ENCODE results near the gene DHRS3. TPM values are rescaled to one million over a fixed set of nuclear protein-coding genes. Genes with fewer than 3 reads are reported as not detected.

The DHRS3 gene
- total RNA-seq, 1 experiment from 2014 or later, result 37.7 TPM

DNA sequence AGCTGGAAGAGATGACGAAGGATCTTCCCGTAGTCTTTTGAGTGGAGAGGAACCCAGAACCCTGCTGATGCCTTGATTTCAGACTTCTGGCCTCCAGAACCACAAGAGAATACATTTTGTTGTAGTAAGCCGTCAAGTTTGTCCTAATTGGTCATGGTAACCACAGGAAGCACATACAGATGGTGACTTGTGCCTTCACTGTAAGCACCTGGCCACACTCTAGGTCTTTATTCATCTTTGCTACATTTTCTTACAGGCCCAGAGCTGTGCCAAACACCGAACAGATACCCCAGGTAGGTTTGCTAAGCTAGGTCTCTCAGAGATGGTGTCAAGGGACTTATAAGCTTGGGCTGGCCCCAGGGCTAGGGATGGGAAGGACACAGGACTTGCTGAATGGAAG is 4.8 kb downstream of the DHRS3 start:
- Mint-ChIP-seq H3K36me3 (peaks cover 31% of the 10 kb centered on the region), H3K27me3 (ENCODE audit: low read depth) (no peaks in the 10 kb centered on the region)
- CTCF ChIA-PET, result no interaction called here

More for the DNA sequence above, 4.8 kb downstream of the DHRS3 start:
- Mint-ChIP-seq H3K27ac (no peak overlapping the region), H3K4me3 (no peak overlapping the region), H3K4me1 (peaks cover 50% of the 10 kb centered on the region), H3K9me3 (no peaks in the 10 kb centered on the region)
- TF ChIP-seq, protein P1, sequence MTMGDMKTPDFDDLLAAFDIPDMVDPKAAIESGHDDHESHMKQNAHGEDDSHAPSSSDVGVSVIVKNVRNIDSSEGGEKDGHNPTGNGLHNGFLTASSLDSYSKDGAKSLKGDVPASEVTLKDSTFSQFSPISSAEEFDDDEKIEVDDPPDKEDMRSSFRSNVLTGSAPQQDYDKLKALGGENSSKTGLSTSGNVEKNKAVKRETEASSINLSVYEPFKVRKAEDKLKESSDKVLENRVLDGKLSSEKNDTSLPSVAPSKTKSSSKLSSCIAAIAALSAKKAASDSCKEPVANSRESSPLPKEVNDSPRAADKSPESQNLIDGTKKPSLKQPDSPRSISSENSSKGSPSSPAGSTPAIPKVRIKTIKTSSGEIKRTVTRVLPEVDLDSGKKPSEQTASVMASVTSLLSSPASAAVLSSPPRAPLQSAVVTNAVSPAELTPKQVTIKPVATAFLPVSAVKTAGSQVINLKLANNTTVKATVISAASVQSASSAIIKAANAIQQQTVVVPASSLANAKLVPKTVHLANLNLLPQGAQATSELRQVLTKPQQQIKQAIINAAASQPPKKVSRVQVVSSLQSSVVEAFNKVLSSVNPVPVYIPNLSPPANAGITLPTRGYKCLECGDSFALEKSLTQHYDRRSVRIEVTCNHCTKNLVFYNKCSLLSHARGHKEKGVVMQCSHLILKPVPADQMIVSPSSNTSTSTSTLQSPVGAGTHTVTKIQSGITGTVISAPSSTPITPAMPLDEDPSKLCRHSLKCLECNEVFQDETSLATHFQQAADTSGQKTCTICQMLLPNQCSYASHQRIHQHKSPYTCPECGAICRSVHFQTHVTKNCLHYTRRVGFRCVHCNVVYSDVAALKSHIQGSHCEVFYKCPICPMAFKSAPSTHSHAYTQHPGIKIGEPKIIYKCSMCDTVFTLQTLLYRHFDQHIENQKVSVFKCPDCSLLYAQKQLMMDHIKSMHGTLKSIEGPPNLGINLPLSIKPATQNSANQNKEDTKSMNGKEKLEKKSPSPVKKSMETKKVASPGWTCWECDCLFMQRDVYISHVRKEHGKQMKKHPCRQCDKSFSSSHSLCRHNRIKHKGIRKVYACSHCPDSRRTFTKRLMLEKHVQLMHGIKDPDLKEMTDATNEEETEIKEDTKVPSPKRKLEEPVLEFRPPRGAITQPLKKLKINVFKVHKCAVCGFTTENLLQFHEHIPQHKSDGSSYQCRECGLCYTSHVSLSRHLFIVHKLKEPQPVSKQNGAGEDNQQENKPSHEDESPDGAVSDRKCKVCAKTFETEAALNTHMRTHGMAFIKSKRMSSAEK (CRISPR knock-in tag; IDR thresholded peaks at IDR 0.05; ENCODE audit: borderline replicate concordance), result no peak
- TF ChIP-seq, protein P2, sequence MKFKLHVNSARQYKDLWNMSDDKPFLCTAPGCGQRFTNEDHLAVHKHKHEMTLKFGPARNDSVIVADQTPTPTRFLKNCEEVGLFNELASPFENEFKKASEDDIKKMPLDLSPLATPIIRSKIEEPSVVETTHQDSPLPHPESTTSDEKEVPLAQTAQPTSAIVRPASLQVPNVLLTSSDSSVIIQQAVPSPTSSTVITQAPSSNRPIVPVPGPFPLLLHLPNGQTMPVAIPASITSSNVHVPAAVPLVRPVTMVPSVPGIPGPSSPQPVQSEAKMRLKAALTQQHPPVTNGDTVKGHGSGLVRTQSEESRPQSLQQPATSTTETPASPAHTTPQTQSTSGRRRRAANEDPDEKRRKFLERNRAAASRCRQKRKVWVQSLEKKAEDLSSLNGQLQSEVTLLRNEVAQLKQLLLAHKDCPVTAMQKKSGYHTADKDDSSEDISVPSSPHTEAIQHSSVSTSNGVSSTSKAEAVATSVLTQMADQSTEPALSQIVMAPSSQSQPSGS (CRISPR knock-in tag; IDR thresholded peaks at IDR 0.05; ENCODE audit: borderline replicate concordance, low read depth), result no peak
- no peak for TF ChIP-seq ESRRA (CRISPR knock-in tag; IDR thresholded peaks at IDR 0.05; ENCODE audit: borderline replicate concordance)
- no peak for TF ChIP-seq TP53 (CRISPR knock-in tag; IDR thresholded peaks at IDR 0.05)
- no peak for TF ChIP-seq FOXP1 (CRISPR knock-in tag; IDR thresholded peaks at IDR 0.05; ENCODE audit: borderline replicate concordance)
- no peak for TF ChIP-seq GRHL2 (CRISPR knock-in tag; IDR thresholded peaks at IDR 0.05; ENCODE audit: insufficient replicate concordance, severe bottlenecking)
- TF ChIP-seq, protein P3, sequence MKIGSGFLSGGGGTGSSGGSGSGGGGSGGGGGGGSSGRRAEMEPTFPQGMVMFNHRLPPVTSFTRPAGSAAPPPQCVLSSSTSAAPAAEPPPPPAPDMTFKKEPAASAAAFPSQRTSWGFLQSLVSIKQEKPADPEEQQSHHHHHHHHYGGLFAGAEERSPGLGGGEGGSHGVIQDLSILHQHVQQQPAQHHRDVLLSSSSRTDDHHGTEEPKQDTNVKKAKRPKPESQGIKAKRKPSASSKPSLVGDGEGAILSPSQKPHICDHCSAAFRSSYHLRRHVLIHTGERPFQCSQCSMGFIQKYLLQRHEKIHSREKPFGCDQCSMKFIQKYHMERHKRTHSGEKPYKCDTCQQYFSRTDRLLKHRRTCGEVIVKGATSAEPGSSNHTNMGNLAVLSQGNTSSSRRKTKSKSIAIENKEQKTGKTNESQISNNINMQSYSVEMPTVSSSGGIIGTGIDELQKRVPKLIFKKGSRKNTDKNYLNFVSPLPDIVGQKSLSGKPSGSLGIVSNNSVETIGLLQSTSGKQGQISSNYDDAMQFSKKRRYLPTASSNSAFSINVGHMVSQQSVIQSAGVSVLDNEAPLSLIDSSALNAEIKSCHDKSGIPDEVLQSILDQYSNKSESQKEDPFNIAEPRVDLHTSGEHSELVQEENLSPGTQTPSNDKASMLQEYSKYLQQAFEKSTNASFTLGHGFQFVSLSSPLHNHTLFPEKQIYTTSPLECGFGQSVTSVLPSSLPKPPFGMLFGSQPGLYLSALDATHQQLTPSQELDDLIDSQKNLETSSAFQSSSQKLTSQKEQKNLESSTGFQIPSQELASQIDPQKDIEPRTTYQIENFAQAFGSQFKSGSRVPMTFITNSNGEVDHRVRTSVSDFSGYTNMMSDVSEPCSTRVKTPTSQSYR (CRISPR knock-in tag; IDR thresholded peaks at IDR 0.05), result no peak
- TF ChIP-seq, protein P4, sequence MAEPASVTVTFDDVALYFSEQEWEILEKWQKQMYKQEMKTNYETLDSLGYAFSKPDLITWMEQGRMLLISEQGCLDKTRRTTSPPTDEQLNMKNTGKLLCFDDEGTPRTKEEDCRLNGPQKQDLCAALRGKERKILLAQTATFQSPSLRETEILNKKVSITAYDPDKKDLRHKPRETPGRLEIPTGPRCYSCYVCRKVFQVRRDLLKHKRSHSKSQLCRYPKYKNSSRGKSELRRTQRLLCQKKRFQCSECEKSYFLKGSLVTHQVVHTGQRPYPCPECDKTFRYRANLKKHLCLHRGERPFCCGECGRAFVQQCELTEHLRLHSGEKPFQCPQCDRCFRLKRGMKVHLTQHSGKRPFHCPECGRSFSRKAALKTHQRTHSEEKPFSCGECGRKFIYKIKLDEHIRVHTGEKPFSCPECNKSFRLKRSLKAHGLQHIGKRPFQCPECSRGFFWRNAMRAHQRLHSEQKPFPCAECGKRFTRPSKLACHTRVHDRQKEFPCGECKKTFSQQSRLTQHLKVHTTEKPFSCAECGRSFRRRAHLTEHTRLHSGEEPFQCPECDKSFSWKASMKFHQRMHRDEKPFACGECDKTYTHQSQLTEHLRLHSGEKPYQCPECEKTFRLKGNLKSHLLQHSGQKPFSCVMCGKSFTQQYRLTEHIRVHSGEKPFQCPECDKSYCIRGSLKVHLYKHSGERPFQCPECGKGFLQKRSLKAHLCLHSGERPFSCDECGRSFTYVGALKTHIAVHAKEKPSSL (CRISPR knock-in tag; conservative IDR thresholded peaks at IDR 0.05), result no peak
- TF ChIP-seq, protein P5, sequence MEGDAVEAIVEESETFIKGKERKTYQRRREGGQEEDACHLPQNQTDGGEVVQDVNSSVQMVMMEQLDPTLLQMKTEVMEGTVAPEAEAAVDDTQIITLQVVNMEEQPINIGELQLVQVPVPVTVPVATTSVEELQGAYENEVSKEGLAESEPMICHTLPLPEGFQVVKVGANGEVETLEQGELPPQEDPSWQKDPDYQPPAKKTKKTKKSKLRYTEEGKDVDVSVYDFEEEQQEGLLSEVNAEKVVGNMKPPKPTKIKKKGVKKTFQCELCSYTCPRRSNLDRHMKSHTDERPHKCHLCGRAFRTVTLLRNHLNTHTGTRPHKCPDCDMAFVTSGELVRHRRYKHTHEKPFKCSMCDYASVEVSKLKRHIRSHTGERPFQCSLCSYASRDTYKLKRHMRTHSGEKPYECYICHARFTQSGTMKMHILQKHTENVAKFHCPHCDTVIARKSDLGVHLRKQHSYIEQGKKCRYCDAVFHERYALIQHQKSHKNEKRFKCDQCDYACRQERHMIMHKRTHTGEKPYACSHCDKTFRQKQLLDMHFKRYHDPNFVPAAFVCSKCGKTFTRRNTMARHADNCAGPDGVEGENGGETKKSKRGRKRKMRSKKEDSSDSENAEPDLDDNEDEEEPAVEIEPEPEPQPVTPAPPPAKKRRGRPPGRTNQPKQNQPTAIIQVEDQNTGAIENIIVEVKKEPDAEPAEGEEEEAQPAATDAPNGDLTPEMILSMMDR (IDR thresholded peaks at IDR 0.05), result no peak
- TF ChIP-seq SOX15 (CRISPR knock-in tag; IDR thresholded peaks at IDR 0.05), result no peak
- no peak for TF ChIP-seq SMAD4 (CRISPR knock-in tag; IDR thresholded peaks at IDR 0.05)
- TF ChIP-seq, protein P6, sequence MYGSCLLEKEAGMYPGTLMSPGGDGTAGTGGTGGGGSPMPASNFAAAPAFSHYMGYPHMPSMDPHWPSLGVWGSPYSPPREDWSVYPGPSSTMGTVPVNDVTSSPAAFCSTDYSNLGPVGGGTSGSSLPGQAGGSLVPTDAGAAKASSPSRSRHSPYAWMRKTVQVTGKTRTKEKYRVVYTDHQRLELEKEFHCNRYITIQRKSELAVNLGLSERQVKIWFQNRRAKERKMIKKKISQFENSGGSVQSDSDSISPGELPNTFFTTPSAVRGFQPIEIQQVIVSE (CRISPR knock-in tag; IDR thresholded peaks at IDR 0.05; ENCODE audit: borderline replicate concordance), result no peak
- TF ChIP-seq, protein P7, sequence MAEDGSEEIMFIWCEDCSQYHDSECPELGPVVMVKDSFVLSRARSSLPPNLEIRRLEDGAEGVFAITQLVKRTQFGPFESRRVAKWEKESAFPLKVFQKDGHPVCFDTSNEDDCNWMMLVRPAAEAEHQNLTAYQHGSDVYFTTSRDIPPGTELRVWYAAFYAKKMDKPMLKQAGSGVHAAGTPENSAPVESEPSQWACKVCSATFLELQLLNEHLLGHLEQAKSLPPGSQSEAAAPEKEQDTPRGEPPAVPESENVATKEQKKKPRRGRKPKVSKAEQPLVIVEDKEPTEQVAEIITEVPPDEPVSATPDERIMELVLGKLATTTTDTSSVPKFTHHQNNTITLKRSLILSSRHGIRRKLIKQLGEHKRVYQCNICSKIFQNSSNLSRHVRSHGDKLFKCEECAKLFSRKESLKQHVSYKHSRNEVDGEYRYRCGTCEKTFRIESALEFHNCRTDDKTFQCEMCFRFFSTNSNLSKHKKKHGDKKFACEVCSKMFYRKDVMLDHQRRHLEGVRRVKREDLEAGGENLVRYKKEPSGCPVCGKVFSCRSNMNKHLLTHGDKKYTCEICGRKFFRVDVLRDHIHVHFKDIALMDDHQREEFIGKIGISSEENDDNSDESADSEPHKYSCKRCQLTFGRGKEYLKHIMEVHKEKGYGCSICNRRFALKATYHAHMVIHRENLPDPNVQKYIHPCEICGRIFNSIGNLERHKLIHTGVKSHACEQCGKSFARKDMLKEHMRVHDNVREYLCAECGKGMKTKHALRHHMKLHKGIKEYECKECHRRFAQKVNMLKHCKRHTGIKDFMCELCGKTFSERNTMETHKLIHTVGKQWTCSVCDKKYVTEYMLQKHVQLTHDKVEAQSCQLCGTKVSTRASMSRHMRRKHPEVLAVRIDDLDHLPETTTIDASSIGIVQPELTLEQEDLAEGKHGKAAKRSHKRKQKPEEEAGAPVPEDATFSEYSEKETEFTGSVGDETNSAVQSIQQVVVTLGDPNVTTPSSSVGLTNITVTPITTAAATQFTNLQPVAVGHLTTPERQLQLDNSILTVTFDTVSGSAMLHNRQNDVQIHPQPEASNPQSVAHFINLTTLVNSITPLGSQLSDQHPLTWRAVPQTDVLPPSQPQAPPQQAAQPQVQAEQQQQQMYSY (CRISPR knock-in tag; IDR thresholded peaks at IDR 0.05), result no peak
- no peak for TF ChIP-seq ZNF671 (CRISPR knock-in tag; IDR thresholded peaks at IDR 0.05)
- TF ChIP-seq ZNF416 (CRISPR knock-in tag; IDR thresholded peaks at IDR 0.05), result no peak
- ATAC-seq (no peak), DNase-seq (ENCODE audit: low spot score) (no peak)
- POLR2A ChIA-PET, result no interaction called here

All from WTC11 (cell line).